Astrocyte (in vitro differentiated cells and primary cell): ENCODE data around the gene DLK1.

Source experiments
- CTCF ChIP-seq: IDR thresholded peaks from 2 replicates; pipeline ENCODE4 v1.5.1; 2011; ENCODE audit warnings: low read depth, mild to moderate bottlenecking, inconsistent platforms, low read length, moderate library complexity; ENCODE audit not compliant: insufficient read depth
- EZH2 ChIP-seq: IDR thresholded peaks from 2 replicates; pipeline ENCODE4 v1.6.1; 2012; ENCODE audit warnings: mild to moderate bottlenecking, low read length, inconsistent platforms; ENCODE audit not compliant: insufficient read depth

GRCh38 chr14:100774164-100774537 lies 47.5 kb downstream of the DLK1 start:
- TF ChIP-seq CTCF (no peak), EZH2 (no peak)
